ENCODE results near the gene ARHGAP29.
"Not testable (repeated sequence)": the region's sequence is repeated elsewhere in the genome, so short reads cannot be mapped to it uniquely, and the experiment has no call there.

The ARHGAP29 gene

GRCh38 chr1:94180650-94181049 lies 56.7 kb downstream of the ARHGAP29 start:
- DNase-seq (ENCODE audit: low spot score): peak; percentile 72

GRCh38 chr1:94178901-94179300 lies 58.5 kb downstream of the ARHGAP29 start:
- DNase-seq (ENCODE audit: low spot score): no peak

- no peak for DNase-seq (ENCODE audit: low spot score)
Observed at GRCh38 chr1:94169126-94169525, 68.3 kb downstream of the ARHGAP29 start.

GRCh38 chr1:94165843-94166242 lies 71.5 kb downstream of the ARHGAP29 start:
- DNase-seq (ENCODE audit: low spot score): no peak

- DNase-seq (ENCODE audit: low spot score): not testable (repeated sequence)
Observed at GRCh38 chr1:94164885-94165284, 72.5 kb downstream of the ARHGAP29 start.

- DNase-seq (ENCODE audit: low spot score): not testable (repeated sequence)
Observed at GRCh38 chr1:94164121-94164520, 73.3 kb downstream of the ARHGAP29 start.

GRCh38 chr1:94163249-94163648 lies 74.1 kb downstream of the ARHGAP29 start:
- DNase-seq (ENCODE audit: low spot score): not testable (repeated sequence)

- DNase-seq (ENCODE audit: low spot score): peak; percentile 63
Observed at GRCh38 chr1:94160811-94161210, 76.6 kb downstream of the ARHGAP29 start.

GRCh38 chr1:94156096-94156625 lies 81.2 kb downstream of the ARHGAP29 start:
- DNase-seq (ENCODE audit: low spot score): no peak

GRCh38 chr1:94154989-94155388 lies 82.4 kb downstream of the ARHGAP29 start:
- no peak for DNase-seq (ENCODE audit: low spot score)

GRCh38 chr1:94153133-94153532 lies 84.3 kb downstream of the ARHGAP29 start:
- DNase-seq (ENCODE audit: low spot score): no peak

- DNase-seq (ENCODE audit: low spot score): not testable (repeated sequence)
Observed at GRCh38 chr1:94149166-94149565, 88.2 kb downstream of the ARHGAP29 start.

- no peak for DNase-seq (ENCODE audit: low spot score)
Observed at GRCh38 chr1:94146273-94146672, 91.1 kb downstream of the ARHGAP29 start.

- no peak for DNase-seq (ENCODE audit: low spot score)
Observed at GRCh38 chr1:94144836-94145235, 92.5 kb downstream of the ARHGAP29 start.

- DNase-seq (ENCODE audit: low spot score): no peak
Observed at GRCh38 chr1:94143809-94144176, 93.6 kb downstream of the ARHGAP29 start.

GRCh38 chr1:94143173-94143808 lies 94.1 kb downstream of the ARHGAP29 start:
- DNase-seq (ENCODE audit: low spot score): no peak

GRCh38 chr1:94142583-94142982 lies 94.8 kb downstream of the ARHGAP29 start:
- no peak for DNase-seq (ENCODE audit: low spot score)

GRCh38 chr1:94142022-94142421 lies 95.4 kb downstream of the ARHGAP29 start:
- peak; percentile 67 for DNase-seq (ENCODE audit: low spot score)

- DNase-seq (ENCODE audit: low spot score): no peak
Observed at GRCh38 chr1:94132111-94132510, 105.3 kb downstream of the ARHGAP29 start.

GRCh38 chr1:94130851-94131595 lies 106.4 kb downstream of the ARHGAP29 start:
- peak; percentile 30 for DNase-seq (ENCODE audit: low spot score)

- no peak for DNase-seq (ENCODE audit: low spot score)
Observed at GRCh38 chr1:94126651-94127050, 110.7 kb downstream of the ARHGAP29 start.

GRCh38 chr1:94125551-94126514 lies 111.6 kb downstream of the ARHGAP29 start:
- DNase-seq (ENCODE audit: low spot score): no peak

Measured in kidney capillary endothelial cell (primary cell).